Keratinocyte (primary cell): ENCODE data around the gene OTOP2. TPM values are rescaled to one million over a fixed set of nuclear protein-coding genes. Genes with fewer than 3 reads are reported as not detected.
"Not testable (repeated sequence)": the region's sequence is repeated elsewhere in the genome, so short reads cannot be mapped to it uniquely, and the experiment has no call there.

ENCODE experiments used
- DNase-seq: peaks from one replicate; pipeline ENCODE4 v3.0.0-alpha.2; 2011; ENCODE audit warnings: low read depth, missing footprints, low spot score
- FAIRE-seq: peaks from 2 replicates; lab custom pipeline; 2011; peaks lifted over from hg19 to GRCh38; lab: Jason Lieb, UNC
- H2AFZ ChIP-seq: 2 replicates; pipeline ENCODE4 v1.6.0; 2012; ENCODE audit warnings: low read length, control low read depth, inconsistent platforms; ENCODE audit not compliant: control insufficient read depth
- H3K27ac ChIP-seq: 2 replicates; pipeline ENCODE4 v1.5.1; 2011; ENCODE audit warnings: low read length; ENCODE audit not compliant: control insufficient read depth, insufficient read depth
- H3K27me3 ChIP-seq: 3 replicates; pipeline ENCODE4 v1.6.0; 2011; ENCODE audit warnings: low read length; ENCODE audit not compliant: control insufficient read depth, insufficient read depth; ENCODE audit errors: extremely low read depth
- H3K36me3 ChIP-seq, 2 experiments: 2 replicates in 1 of 2; 3 replicates in 1 of 2; pipeline ENCODE4 v1.5.1; 2011; ENCODE audit warnings: low read length in 2 of 2, mild to moderate bottlenecking in 1 of 2; ENCODE audit not compliant: control insufficient read depth in 2 of 2, insufficient read depth in 2 of 2; ENCODE audit errors: extremely low read depth in 1 of 2
- H3K4me1 ChIP-seq: 3 replicates; pipeline ENCODE4 v1.5.1; 2011; ENCODE audit warnings: low read length; ENCODE audit not compliant: control insufficient read depth, insufficient read depth; ENCODE audit errors: extremely low read depth
- H3K4me2 ChIP-seq: 3 replicates; pipeline ENCODE4 v1.6.0; 2011; ENCODE audit warnings: low read depth, low read length; ENCODE audit not compliant: control insufficient read depth, insufficient read depth; ENCODE audit errors: extremely low read depth
- H3K4me3 ChIP-seq, 3 experiments: fragments of 200-600 bp in 1 of 3; sonication (generic) in 1 of 3; 2 replicates in 2 of 3; 3 replicates in 1 of 3; pipeline ENCODE4 v1.5.1; 2011 to 2016; ENCODE audit warnings: low read length in 3 of 3, mild to moderate bottlenecking in 3 of 3, control low read depth in 2 of 3, inconsistent platforms in 1 of 3, low read depth in 1 of 3, mixed read lengths in 1 of 3, mixed run types in 1 of 3, moderate library complexity in 1 of 3; ENCODE audit not compliant: control insufficient read depth in 2 of 3, insufficient read depth in 2 of 3; ENCODE audit errors: extremely low read depth in 1 of 3
- H3K79me2 ChIP-seq: 2 replicates; pipeline ENCODE4 v1.6.0; 2012; ENCODE audit warnings: low read length; ENCODE audit not compliant: control insufficient read depth, insufficient read depth
- H3K9ac ChIP-seq: 3 replicates; pipeline ENCODE4 v1.6.0; 2011; ENCODE audit warnings: low read length; ENCODE audit not compliant: control insufficient read depth, insufficient read depth; ENCODE audit errors: extremely low read depth
- H3K9me1 ChIP-seq: 3 replicates; pipeline ENCODE4 v1.6.0; 2011; ENCODE audit warnings: low read length; ENCODE audit not compliant: control insufficient read depth, insufficient read depth; ENCODE audit errors: extremely low read depth
- H3K9me3 ChIP-seq: 2 replicates; pipeline ENCODE4 v1.5.1; 2012; ENCODE audit warnings: low read depth, low read length; ENCODE audit not compliant: control insufficient read depth
- H4K20me1 ChIP-seq: 3 replicates; pipeline ENCODE4 v1.6.0; 2011; ENCODE audit warnings: low read length; ENCODE audit not compliant: control insufficient read depth, insufficient read depth; ENCODE audit errors: extremely low read depth
- EZH2 ChIP-seq: IDR thresholded peaks from one replicate; pipeline ENCODE4 v1.6.1; 2012; ENCODE audit warnings: inconsistent platforms, mild to moderate bottlenecking, low read length, moderate library complexity
- dilution Hi-C: fragments of 300-500 bp; cut with MboI; formaldehyde crosslinking; loops from one replicate; pipeline ENCODE4 v1.7.0; 2020; ENCODE audit warnings: low sequenced_read_pairs; ENCODE audit not compliant: extremely low pct_ligation_motif_present
- polyA plus RNA-seq, 5 experiments: library from polyadenylated mRNA; depleted of rRNA in 3 of 5; stranded (reverse) in 3 of 5; stranded (forward) in 1 of 5; unstranded in 1 of 5; fragments of >200 nt; gene quantifications; 1 replicate in 1 of 5; 2 replicates in 3 of 5; 3 replicates in 1 of 5; pipeline versions ENCODE4 v1.2.1 to v1.2.3, GENCODE V29; 2011 to 2012; ENCODE audit warnings: missing spikeins in 2 of 5, low read depth in 1 of 5, low replicate concordance in 1 of 5
- TF ChIP-seq, protein P1 (sequence below), 3 experiments: IDR thresholded peaks in 1 of 3; conservative IDR thresholded peaks in 1 of 3; optimal IDR thresholded peaks in 1 of 3; 2 replicates in 2 of 3; 3 replicates in 1 of 3; pipeline versions ENCODE3 to v1.5.1; 2011; ENCODE audit warnings: low read length in 3 of 3, mild to moderate bottlenecking in 3 of 3, moderate library complexity in 2 of 3, control low read depth in 1 of 3, inconsistent platforms in 1 of 3; ENCODE audit not compliant: insufficient read depth in 2 of 3; ENCODE audit errors: extremely low read depth in 1 of 3

The OTOP2 gene
- polyA plus RNA-seq, 1 donor (not counting 4 experiments of a cell fraction or from before 2014, with no cell fraction given) = not detected

DNA sequence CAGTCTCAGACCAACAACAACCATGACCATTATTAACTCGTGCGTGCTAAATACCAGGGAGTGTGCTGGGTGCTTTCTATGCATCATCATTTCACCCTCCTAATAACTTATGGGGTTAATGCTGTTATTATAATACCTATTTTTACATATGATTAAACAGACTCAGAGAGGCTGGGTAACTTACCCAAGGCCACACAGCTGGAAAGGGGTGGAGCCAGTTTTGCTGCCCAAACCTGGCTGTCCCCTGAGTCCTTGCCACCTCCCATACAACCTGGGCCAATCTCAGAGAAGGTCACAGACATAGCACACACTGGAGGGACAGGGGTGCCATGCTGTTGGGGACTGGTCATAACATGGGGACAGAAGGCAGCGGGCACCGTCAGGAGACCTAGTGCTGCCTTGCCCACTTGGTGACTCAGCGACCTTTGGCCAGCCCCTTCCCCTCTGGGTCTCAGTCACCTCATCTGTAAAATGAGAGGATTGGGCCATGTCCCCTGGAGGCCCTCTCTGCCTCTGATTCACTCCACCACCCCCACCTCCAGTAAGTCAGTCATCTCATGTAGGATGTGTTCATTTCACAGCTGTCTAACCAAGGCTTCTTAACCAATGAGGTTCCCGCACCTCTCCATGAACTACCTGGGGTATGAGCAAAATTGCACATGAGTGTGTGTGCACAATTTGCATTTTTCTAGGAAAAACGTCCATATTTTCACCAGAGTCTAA lies 19.2 kb upstream of the OTOP2 start:
- Histone ChIP-seq H3K4me2 (no peak overlapping the region), H4K20me1 (no peaks in the 10 kb centered on the region), H3K27me3 (no peaks in the 10 kb centered on the region), H3K4me1 (no peaks in the 10 kb centered on the region), H2AFZ (no peak overlapping the region), H3K9me1 (no peaks in the 10 kb centered on the region), H3K4me3 (no peak overlapping the region), H3K79me2 (no peaks in the 10 kb centered on the region), H3K36me3 (no peaks in the 10 kb centered on the region), H3K9ac (no peak overlapping the region), H3K27ac (no peak overlapping the region), H3K9me3 (no peaks in the 10 kb centered on the region)
- no peak for DNase-seq
- FAIRE-seq = no peak
- dilution Hi-C loops = no loop called here
- no peak for TF ChIP-seq EZH2
- TF ChIP-seq, protein P1, sequence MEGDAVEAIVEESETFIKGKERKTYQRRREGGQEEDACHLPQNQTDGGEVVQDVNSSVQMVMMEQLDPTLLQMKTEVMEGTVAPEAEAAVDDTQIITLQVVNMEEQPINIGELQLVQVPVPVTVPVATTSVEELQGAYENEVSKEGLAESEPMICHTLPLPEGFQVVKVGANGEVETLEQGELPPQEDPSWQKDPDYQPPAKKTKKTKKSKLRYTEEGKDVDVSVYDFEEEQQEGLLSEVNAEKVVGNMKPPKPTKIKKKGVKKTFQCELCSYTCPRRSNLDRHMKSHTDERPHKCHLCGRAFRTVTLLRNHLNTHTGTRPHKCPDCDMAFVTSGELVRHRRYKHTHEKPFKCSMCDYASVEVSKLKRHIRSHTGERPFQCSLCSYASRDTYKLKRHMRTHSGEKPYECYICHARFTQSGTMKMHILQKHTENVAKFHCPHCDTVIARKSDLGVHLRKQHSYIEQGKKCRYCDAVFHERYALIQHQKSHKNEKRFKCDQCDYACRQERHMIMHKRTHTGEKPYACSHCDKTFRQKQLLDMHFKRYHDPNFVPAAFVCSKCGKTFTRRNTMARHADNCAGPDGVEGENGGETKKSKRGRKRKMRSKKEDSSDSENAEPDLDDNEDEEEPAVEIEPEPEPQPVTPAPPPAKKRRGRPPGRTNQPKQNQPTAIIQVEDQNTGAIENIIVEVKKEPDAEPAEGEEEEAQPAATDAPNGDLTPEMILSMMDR (optimal IDR thresholded peaks at IDR 0.05 in 1 of 3, IDR thresholded peaks at IDR 0.05 in 1 of 3, conservative IDR thresholded peaks at IDR 0.05 in 1 of 3; ENCODE audit: extremely low read depth in 1 of 3, insufficient read depth in 2 of 3, low read length in 3 of 3) = no peak

DNA sequence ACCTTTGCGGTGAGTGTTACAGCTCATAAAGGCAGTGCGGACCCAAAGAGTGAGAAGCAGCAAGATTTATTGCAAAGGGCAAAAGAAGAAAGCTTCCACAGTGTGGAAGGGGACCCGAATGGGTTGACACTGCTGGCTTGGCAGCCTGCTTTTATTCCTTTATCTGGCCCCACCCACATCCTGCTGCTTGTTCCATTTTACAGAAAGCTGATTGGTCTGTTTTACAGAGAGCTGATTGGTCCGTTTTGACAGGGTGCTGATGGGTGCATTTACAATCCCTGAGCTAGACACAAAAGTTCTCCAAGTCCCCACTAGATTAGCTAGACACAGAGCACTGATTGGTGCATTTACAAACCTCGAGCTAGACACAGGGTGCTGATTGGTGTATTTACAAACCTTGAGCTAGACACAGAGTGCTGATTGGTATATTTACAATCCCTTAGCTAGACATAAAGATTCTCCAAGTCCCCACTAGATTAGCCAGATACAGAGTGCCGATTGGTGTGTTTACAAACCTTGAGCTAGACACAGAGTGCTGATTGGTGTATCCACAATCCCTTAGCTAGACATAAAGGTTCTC lies 17.8 kb upstream of the OTOP2 start:
- H3K4me2 ChIP-seq, H3K27me3 ChIP-seq, dilution Hi-C loops, FAIRE-seq, H3K4me3 ChIP-seq, H3K27ac ChIP-seq, DNase-seq, H3K4me1 ChIP-seq, H3K79me2 ChIP-seq, H3K9me3 ChIP-seq, H3K9me1 ChIP-seq, H3K9ac ChIP-seq, H3K36me3 ChIP-seq, H4K20me1 ChIP-seq, H2AFZ ChIP-seq: not testable (repeated sequence)
